GM11168 (cell line): Measurements from ENCODE around the gene PCCA.
"Not testable (repeated sequence)": the region's sequence is repeated elsewhere in the genome, so short reads cannot be mapped to it uniquely, and the experiment has no call there.

Source experiments
- in situ Hi-C: fragments of 300-500 bp; cut with MboI; formaldehyde crosslinking; loops from one replicate; pipeline ENCODE4 v1.12.0; 2022; ENCODE audit warnings: low sequenced_read_pairs; ENCODE audit not compliant: unreplicated experiment

The PCCA gene

GRCh38 chr13:100095498-100095897 is 6.6 kb downstream of the PCCA start:
- in situ Hi-C loops: no loop called here

- in situ Hi-C loops: no loop called here
Measured at GRCh38 chr13:100096526-100096925, 7.6 kb downstream of the PCCA start.

DNA sequence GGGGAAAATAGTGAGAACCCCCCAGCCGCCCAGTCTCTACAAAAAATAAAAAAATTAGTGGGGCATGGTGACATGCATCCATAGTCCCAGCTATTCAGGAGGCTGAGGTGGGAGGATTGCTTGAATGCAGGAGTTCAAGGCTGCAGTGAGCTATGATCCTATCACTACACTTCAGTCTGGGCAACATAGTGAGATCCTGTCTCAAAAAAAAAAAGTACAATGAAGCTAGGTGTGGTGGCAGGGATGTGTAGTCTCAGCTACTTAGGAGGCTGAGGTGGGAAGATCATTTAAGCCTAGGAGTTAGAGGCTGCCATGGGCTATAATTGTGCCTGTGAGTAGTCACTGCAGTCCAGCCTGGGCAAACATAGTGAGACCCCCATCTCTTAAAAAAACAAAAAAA is 8.9 kb downstream of the PCCA start:
- in situ Hi-C loops: no loop called here

GRCh38 chr13:100098445-100099116 is 9.7 kb downstream of the PCCA start:
- in situ Hi-C loops: no loop called here

DNA sequence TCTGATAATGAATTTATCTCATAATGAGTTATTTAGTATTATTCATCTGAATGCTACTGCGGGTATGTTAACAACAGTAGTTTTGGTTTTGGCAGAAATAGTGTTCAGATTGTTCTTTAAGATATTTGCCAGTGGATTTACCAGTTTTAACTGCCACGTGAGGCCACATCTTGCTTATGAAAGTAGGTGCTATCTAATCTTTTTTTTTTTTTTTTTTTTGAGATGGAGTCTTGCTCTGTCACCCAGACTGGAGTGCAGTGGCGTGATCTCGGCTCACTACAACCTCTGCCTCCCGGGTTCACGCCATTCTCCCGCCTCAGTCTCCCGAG is 10.2 kb downstream of the PCCA start:
- in situ Hi-C loops: not testable (repeated sequence)

GRCh38 chr13:100100115-100100879 is 11.4 kb downstream of the PCCA start:
- in situ Hi-C loops: no loop called here

DNA sequence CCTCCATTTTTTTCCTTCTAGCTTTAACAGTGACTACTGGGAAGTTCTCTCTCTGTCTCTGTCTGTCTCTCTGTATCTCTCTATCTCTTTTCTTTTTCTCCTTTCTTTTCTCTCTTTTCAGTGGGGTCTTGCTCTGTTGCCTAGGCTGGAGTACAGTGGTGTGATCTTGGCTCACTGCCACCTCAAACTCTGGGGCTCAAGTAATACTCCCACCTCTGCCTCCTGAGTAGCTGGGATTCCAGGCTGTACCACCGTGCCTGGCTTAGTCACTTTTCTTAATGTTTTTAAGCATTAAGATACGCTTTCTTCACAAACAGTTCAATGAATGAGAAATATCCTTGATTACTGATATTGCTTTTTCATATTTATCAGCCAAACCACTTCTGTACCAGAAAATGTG is 13.1 kb downstream of the PCCA start:
- in situ Hi-C loops: no loop called here

- in situ Hi-C loops: no loop called here
Measured at GRCh38 chr13:100106005-100106404, 17.1 kb downstream of the PCCA start.

DNA sequence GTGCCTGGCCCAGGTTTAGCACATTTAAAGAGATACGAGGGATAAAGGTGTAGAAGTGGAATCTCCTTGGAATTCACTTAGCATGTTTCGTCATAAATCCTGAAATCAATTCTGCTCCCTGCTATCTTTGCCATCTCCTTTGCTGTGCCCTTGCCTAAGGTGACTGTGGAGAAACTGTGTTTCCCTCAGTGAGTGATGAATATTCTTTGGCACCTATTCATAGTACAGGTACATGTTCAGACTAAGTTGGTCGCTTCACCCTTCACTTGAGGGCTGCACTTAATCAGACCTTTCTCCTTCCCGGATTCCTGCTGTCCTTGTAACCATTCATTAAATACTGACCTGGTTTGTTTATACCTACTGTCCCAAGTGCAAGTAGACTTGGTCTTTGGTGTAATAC is 17.8 kb downstream of the PCCA start:
- in situ Hi-C loops: no loop called here

DNA sequence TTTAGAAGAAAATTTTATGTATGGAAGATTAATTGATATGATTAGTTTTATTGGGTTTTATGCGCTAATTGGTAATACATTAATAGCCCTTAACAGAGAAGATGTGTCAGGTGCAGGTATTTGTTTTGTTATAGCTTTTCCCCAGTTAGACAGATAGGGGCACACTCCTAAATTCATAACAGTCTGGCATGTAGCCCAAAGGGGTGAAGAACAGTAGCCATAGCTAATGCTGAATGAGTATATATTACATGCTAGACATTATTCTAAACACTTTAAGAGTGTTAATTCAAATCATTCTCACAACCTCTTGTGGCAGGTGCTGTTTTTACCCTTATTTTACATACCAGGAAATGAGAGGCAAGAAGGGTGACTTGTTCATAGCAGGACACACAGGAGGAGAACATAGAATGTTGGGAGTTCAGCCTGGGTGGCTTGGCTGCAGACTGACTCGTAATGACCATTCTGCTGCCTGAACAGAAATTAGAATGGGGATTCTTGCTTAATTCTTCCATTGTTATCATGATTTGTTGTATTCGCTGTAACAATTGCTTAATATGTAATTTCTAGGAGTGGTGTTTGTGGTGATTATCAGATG is 20.1 kb downstream of the PCCA start:
- in situ Hi-C loops: no loop called here

DNA sequence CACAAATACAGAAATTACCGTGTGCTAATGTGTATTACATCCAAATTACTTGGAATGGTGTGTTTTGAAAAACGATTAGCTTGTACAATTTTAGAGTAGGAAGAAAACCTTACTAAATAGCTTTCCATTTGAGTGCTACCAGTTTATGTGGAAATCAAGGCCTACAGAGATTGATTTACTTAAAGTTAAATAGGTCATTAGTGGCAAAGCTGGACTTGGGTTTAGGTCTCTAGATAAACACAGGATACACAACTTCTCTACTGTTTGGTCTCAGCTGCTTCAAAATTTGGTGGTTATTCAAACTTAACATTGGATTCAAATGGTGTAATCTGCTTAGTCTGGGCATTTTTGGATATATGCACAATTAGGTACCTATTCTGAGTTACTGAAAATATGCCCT is 21.4 kb downstream of the PCCA start:
- in situ Hi-C loops: no loop called here

GRCh38 chr13:100112186-100112838 is 23.4 kb downstream of the PCCA start:
- in situ Hi-C loops: no loop called here

DNA sequence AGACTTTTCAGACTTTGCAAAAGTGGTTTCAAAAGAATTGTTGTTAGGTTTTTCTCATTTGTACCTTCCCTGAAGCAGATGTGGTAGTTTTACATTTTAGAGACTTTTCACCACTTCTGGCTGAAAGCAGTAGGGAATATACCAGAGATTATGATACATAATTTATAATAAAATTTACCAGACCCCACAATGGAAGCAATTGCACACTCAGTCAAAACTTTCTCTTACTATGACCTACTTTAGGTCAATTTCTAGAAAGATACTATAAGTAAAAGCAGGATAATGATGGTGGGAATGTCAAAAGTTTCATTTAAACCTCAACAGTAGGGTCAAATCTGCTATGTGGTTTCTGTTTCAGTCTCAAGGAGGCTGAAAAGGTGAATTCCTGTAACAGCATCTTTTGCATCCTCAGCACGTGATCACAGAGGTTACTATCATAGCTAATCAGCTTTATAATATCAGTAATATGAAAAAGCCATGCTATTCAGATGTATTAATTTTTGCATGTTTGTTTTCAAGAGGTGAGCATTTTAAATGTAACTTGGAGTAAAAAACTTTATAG is 26.9 kb downstream of the PCCA start:
- in situ Hi-C loops: no loop called here

GRCh38 chr13:100124265-100124664 is 35.4 kb downstream of the PCCA start:
- in situ Hi-C loops: no loop called here

DNA sequence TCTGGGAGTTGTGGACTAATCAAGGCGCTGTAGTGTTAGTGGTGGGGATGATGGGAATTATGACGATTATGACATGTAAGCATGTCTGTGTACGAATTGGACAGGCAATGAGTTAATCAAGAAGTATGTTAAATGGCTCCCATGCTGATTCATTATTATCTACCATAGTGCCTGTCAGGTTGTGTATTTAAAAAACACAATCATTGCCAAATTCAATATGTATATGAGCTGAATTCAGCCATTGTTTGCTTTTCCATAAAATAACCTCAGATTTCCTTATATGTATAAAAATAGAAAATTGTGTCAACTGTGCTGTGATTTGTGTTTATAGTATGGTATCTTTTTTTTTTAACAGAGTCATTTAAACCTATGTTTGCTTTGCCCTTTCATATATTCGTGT is 37.1 kb downstream of the PCCA start:
- in situ Hi-C loops: no loop called here

GRCh38 chr13:100128373-100128772 is 39.5 kb downstream of the PCCA start:
- in situ Hi-C loops: no loop called here

- in situ Hi-C loops: no loop called here
Measured at GRCh38 chr13:100128838-100129237, 39.9 kb downstream of the PCCA start.

GRCh38 chr13:100129605-100130004 is 40.7 kb downstream of the PCCA start:
- in situ Hi-C loops: no loop called here

DNA sequence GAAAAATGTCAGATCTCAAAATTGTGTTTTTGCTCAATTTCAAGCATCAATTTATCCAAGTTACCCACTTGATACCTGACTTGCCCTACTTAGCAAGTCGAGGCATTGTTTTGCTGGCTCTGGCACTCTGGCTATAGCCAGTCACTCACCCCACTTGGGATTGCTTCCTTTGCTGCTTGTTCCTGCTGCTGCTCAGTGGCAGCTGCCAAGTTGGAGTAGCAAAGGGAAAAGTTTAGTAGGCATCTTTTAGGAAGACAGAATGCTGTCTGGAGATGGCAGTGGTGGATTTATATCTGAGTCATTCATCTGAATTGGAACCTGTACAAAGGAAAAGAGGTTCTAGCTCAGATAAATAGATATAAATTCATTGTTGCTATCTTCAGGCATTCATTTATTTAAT is 41.2 kb downstream of the PCCA start:
- in situ Hi-C loops: no loop called here

GRCh38 chr13:100130930-100131511 is 42.1 kb downstream of the PCCA start:
- in situ Hi-C loops: no loop called here
